ENCODE measurements around the gene CSNK1G1. TPM values are rescaled to one million over a fixed set of nuclear protein-coding genes. Genes with fewer than 3 reads are reported as not detected.
"Not testable (repeated sequence)": the region's sequence is repeated elsewhere in the genome, so short reads cannot be mapped to it uniquely, and the experiment has no call there.

The CSNK1G1 gene
- total RNA-seq, 1 donor from 2014 or later = 28.5 TPM

GRCh38 chr15:64137226-64137833 lies 218.6 kb downstream of the CSNK1G1 start:
- Mint-ChIP-seq H3K27ac (no peak overlapping the region), H3K36me3 (ENCODE audit: low read depth) (peaks cover 50% of the 10 kb centered on the region), H3K9me3 (no peaks in the 10 kb centered on the region), H3K4me1 (no peaks in the 10 kb centered on the region), H3K27me3 (no peaks in the 10 kb centered on the region), H3K4me3 (no peak overlapping the region)
- intact Hi-C loops (cut with micrococcal nuclease) = no loop called here
- no peak for DNase-seq

GRCh38 chr15:64136347-64136746 lies 219.6 kb downstream of the CSNK1G1 start:
- Mint-ChIP-seq H3K27me3 (no peaks in the 10 kb centered on the region), H3K27ac (no peak overlapping the region), H3K4me3 (no peak overlapping the region), H3K4me1 (no peaks in the 10 kb centered on the region), H3K9me3 (no peaks in the 10 kb centered on the region), H3K36me3 (ENCODE audit: low read depth) (peaks cover 55% of the 10 kb centered on the region)
- intact Hi-C loops (cut with micrococcal nuclease) = no loop called here
- DNase-seq = no peak

- no peak overlapping the region for H3K27ac Mint-ChIP-seq
- H3K4me3 Mint-ChIP-seq = no peak overlapping the region
- H3K27me3 Mint-ChIP-seq = no peaks in the 10 kb centered on the region
- intact Hi-C loops (cut with micrococcal nuclease) = no loop called here
- no peak for DNase-seq
- H3K4me1 Mint-ChIP-seq = no peaks in the 10 kb centered on the region
- H3K9me3 Mint-ChIP-seq = no peaks in the 10 kb centered on the region
- peaks cover 65% of the 10 kb centered on the region for H3K36me3 Mint-ChIP-seq (ENCODE audit: low read depth)
Measured at GRCh38 chr15:64134345-64134829, 221.6 kb downstream of the CSNK1G1 start.

GRCh38 chr15:64133623-64134344 lies 222.2 kb downstream of the CSNK1G1 start:
- H3K4me3 Mint-ChIP-seq = no peak overlapping the region
- no peak overlapping the region for H3K27ac Mint-ChIP-seq
- H3K27me3 Mint-ChIP-seq = no peaks in the 10 kb centered on the region
- no peak for DNase-seq
- H3K36me3 Mint-ChIP-seq (ENCODE audit: low read depth) = peaks cover 67% of the 10 kb centered on the region
- no peaks in the 10 kb centered on the region for H3K4me1 Mint-ChIP-seq
- intact Hi-C loops (cut with micrococcal nuclease) = no loop called here
- no peaks in the 10 kb centered on the region for H3K9me3 Mint-ChIP-seq

- H3K9me3 Mint-ChIP-seq = no peaks in the 10 kb centered on the region
Measured at GRCh38 chr15:64132217-64132616, 223.8 kb downstream of the CSNK1G1 start.

GRCh38 chr15:64131547-64131946 lies 224.4 kb downstream of the CSNK1G1 start:
- intact Hi-C loops (cut with micrococcal nuclease) = no loop called here
- H3K9me3 Mint-ChIP-seq = no peaks in the 10 kb centered on the region
- no peak for DNase-seq
- H3K36me3 Mint-ChIP-seq (ENCODE audit: low read depth) = peaks cover 73% of the 10 kb centered on the region
- no peak overlapping the region for H3K4me3 Mint-ChIP-seq
- peaks cover 3% of the 10 kb centered on the region for H3K4me1 Mint-ChIP-seq
- H3K27me3 Mint-ChIP-seq = no peaks in the 10 kb centered on the region
- no peak overlapping the region for H3K27ac Mint-ChIP-seq

More at GRCh38 chr15:64132217-64132616, 223.8 kb downstream of the CSNK1G1 start:
- intact Hi-C loops (cut with micrococcal nuclease) = no loop called here
- no peak overlapping the region for H3K27ac Mint-ChIP-seq
- no peak overlapping the region for H3K4me3 Mint-ChIP-seq
- H3K27me3 Mint-ChIP-seq = no peaks in the 10 kb centered on the region
- DNase-seq = no peak
- H3K4me1 Mint-ChIP-seq = peaks cover 3% of the 10 kb centered on the region
- peaks cover 73% of the 10 kb centered on the region for H3K36me3 Mint-ChIP-seq (ENCODE audit: low read depth)

GRCh38 chr15:64130159-64130558 lies 225.8 kb downstream of the CSNK1G1 start:
- peaks cover 72% of the 10 kb centered on the region for H3K36me3 Mint-ChIP-seq (ENCODE audit: low read depth)
- peaks cover 3% of the 10 kb centered on the region for H3K4me1 Mint-ChIP-seq
- H3K4me3 Mint-ChIP-seq = no peak overlapping the region
- no peak overlapping the region for H3K27ac Mint-ChIP-seq
- no peaks in the 10 kb centered on the region for H3K9me3 Mint-ChIP-seq
- H3K27me3 Mint-ChIP-seq = no peaks in the 10 kb centered on the region
- no peak for DNase-seq
- intact Hi-C loops (cut with micrococcal nuclease) = no loop called here

- H3K4me1 Mint-ChIP-seq = peaks cover 3% of the 10 kb centered on the region
- peak overlapping the region; percentile 48 for H3K27ac Mint-ChIP-seq
- no peaks in the 10 kb centered on the region for H3K27me3 Mint-ChIP-seq
- H3K9me3 Mint-ChIP-seq = no peaks in the 10 kb centered on the region
- intact Hi-C loops (cut with micrococcal nuclease) = no loop called here
- DNase-seq = no peak
- peaks cover 66% of the 10 kb centered on the region for H3K36me3 Mint-ChIP-seq (ENCODE audit: low read depth)
- no peak overlapping the region for H3K4me3 Mint-ChIP-seq
Measured at GRCh38 chr15:64127521-64128270, 228.3 kb downstream of the CSNK1G1 start.

- Mint-ChIP-seq H3K36me3 (ENCODE audit: low read depth) (peaks cover 57% of the 10 kb centered on the region), H3K4me1 (peaks cover 3% of the 10 kb centered on the region), H3K27ac (no peak overlapping the region), H3K27me3 (no peaks in the 10 kb centered on the region), H3K9me3 (no peaks in the 10 kb centered on the region), H3K4me3 (no peak overlapping the region)
- intact Hi-C loops (cut with micrococcal nuclease) = no loop called here
- no peak for DNase-seq
Measured at GRCh38 chr15:64125978-64126377, 230.0 kb downstream of the CSNK1G1 start.

- peaks cover 3% of the 10 kb centered on the region for H3K4me1 Mint-ChIP-seq
- DNase-seq = no peak
- H3K36me3 Mint-ChIP-seq (ENCODE audit: low read depth) = peaks cover 53% of the 10 kb centered on the region
- intact Hi-C loops (cut with micrococcal nuclease) = no loop called here
- no peaks in the 10 kb centered on the region for H3K9me3 Mint-ChIP-seq
- no peak overlapping the region for H3K27ac Mint-ChIP-seq
- H3K27me3 Mint-ChIP-seq = no peaks in the 10 kb centered on the region
- H3K4me3 Mint-ChIP-seq = no peak overlapping the region
Measured at GRCh38 chr15:64122936-64123351, 233.0 kb downstream of the CSNK1G1 start.

- H3K9me3 Mint-ChIP-seq = no peaks in the 10 kb centered on the region
- H3K27ac Mint-ChIP-seq = no peak overlapping the region
- peaks cover 1% of the 10 kb centered on the region for H3K4me1 Mint-ChIP-seq
- DNase-seq = no peak
- H3K4me3 Mint-ChIP-seq = no peak overlapping the region
- no peaks in the 10 kb centered on the region for H3K27me3 Mint-ChIP-seq
- H3K36me3 Mint-ChIP-seq (ENCODE audit: low read depth) = peaks cover 51% of the 10 kb centered on the region
- intact Hi-C loops (cut with micrococcal nuclease) = no loop called here
Measured at GRCh38 chr15:64122444-64122843, 233.5 kb downstream of the CSNK1G1 start.

- Mint-ChIP-seq H3K4me1 (no peaks in the 10 kb centered on the region), H3K27me3 (no peaks in the 10 kb centered on the region), H3K27ac (no peak overlapping the region), H3K4me3 (no peak overlapping the region), H3K36me3 (ENCODE audit: low read depth) (peaks cover 47% of the 10 kb centered on the region), H3K9me3 (no peaks in the 10 kb centered on the region)
- no peak for DNase-seq
- intact Hi-C loops (cut with micrococcal nuclease) = no loop called here
Measured at GRCh38 chr15:64121614-64122013, 234.4 kb downstream of the CSNK1G1 start.

- H3K4me1 Mint-ChIP-seq; H3K9me3 Mint-ChIP-seq; H3K27me3 Mint-ChIP-seq; H3K4me3 Mint-ChIP-seq; H3K27ac Mint-ChIP-seq; intact Hi-C loops (cut with micrococcal nuclease); DNase-seq: not testable (repeated sequence)
- H3K36me3 Mint-ChIP-seq (ENCODE audit: low read depth) = peaks cover 46% of the 10 kb centered on the region
Measured at GRCh38 chr15:64120322-64120721, 235.7 kb downstream of the CSNK1G1 start.

Data from activated CD4-positive, alpha-beta T cell treated with anti-CD3 and anti-CD28 coated beads, Interleukin-2, amount 10 ng/mL, durations not matched to agents 24 days and 14 days (primary cell).